ENCODE data around the gene MIS18BP1. TPM values are rescaled to one million over a fixed set of nuclear protein-coding genes. Genes with fewer than 3 reads are reported as not detected.
"Not testable (repeated sequence)": the region's sequence is repeated elsewhere in the genome, so short reads cannot be mapped to it uniquely, and the experiment has no call there.

The MIS18BP1 gene
- total RNA-seq, 1 donor from 2014 or later: 15.2 TPM

DNA sequence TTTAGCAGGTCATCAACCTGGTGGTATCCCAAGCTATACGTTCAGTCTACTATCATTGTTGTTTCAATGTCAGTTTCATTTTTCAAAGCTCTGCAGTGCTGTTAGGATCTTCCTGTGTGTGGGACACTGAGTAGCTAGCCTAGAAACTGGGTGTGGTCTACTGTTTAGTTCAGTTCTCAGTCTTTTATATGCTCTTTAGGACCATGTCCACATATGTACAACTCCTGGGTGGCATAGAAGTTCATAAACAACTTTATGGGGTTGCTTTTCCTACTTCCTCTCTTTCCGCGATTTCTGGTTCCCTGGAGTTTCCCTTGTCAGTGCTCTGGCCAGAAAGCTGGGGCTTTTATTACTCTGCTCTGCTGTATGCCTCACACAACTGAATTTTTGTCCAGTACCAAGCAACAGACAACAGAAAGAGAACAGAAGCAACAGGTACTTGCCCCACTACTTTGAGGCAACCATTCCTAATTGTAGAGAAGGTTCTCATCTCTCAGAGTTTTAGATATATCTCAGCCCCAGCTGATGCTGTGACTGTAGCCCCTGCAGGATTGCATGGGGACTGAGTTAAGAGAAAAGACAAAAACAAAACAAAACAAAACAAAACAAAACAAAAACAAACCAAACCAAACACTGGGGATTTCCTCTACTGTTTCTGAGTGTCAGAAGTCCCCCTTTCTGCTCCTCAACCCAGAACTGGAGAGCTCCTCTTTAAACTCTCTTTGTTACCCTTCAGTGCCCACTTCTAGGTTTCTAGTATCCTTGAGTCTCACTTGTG, 30.3 kb downstream of the MIS18BP1 start:
- H3K27ac Mint-ChIP-seq (ENCODE audit: unreplicated experiment): no peak overlapping the region
- no peaks in the 10 kb centered on the region for H3K36me3 Mint-ChIP-seq (ENCODE audit: unreplicated experiment)
- no peaks in the 10 kb centered on the region for H3K27me3 Mint-ChIP-seq (ENCODE audit: unreplicated experiment)
- TF ChIP-seq, protein P1, sequence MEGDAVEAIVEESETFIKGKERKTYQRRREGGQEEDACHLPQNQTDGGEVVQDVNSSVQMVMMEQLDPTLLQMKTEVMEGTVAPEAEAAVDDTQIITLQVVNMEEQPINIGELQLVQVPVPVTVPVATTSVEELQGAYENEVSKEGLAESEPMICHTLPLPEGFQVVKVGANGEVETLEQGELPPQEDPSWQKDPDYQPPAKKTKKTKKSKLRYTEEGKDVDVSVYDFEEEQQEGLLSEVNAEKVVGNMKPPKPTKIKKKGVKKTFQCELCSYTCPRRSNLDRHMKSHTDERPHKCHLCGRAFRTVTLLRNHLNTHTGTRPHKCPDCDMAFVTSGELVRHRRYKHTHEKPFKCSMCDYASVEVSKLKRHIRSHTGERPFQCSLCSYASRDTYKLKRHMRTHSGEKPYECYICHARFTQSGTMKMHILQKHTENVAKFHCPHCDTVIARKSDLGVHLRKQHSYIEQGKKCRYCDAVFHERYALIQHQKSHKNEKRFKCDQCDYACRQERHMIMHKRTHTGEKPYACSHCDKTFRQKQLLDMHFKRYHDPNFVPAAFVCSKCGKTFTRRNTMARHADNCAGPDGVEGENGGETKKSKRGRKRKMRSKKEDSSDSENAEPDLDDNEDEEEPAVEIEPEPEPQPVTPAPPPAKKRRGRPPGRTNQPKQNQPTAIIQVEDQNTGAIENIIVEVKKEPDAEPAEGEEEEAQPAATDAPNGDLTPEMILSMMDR (IDR thresholded peaks at IDR 0.05; ENCODE audit: partially characterized antibody, unreplicated experiment): no peak
- H3K4me1 Mint-ChIP-seq (ENCODE audit: low read depth, unreplicated experiment): no peaks in the 10 kb centered on the region
- H3K9me3 Mint-ChIP-seq (ENCODE audit: unreplicated experiment): no peaks in the 10 kb centered on the region
- H3K4me3 Mint-ChIP-seq (ENCODE audit: unreplicated experiment): no peak overlapping the region
- DNase-seq: no peak

DNA sequence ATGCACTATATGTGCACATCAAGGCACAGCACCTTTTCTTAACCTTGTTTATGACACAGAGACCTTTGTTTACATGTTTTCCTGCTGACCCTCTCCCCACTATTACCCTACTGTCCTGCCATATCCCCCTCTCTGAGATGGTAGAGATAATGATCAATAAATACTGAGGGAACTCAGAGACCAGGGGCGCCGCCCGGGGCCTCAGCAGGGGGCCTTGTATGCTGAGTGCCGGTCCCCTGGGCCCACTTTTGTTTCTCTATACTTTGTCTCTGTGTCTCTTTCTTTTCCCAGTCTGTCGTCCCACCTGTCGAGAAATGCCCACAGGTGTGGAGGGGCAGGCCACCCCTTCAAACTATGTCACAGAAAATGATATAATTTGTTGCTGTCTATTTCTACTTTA, 38.7 kb downstream of the MIS18BP1 start:
- H3K4me3 Mint-ChIP-seq (ENCODE audit: unreplicated experiment); H3K36me3 Mint-ChIP-seq (ENCODE audit: unreplicated experiment); H3K27ac Mint-ChIP-seq (ENCODE audit: unreplicated experiment); H3K27me3 Mint-ChIP-seq (ENCODE audit: unreplicated experiment); H3K9me3 Mint-ChIP-seq (ENCODE audit: unreplicated experiment); H3K4me1 Mint-ChIP-seq (ENCODE audit: low read depth, unreplicated experiment); DNase-seq: not testable (repeated sequence)

DNA sequence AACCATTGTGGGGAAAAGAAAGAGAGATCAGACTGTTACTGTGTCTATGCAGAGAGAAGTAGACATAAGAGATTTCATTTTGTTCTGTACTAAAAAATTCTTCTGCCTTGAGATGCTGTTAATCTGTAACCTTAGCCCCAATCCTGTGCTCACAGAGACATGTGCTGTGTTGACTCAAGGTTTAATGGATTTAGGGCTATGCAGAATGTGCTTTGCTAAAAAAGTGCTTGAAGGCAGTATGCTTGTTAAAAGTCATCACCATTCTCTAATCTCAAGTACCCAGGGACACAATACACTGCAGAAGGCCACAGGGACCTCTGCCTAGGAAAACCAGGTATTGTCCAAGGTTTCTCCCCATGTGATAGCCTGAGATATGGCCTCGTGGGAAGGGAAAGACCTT, 39.3 kb downstream of the MIS18BP1 start:
- H3K4me1 Mint-ChIP-seq (ENCODE audit: low read depth, unreplicated experiment); H3K9me3 Mint-ChIP-seq (ENCODE audit: unreplicated experiment); H3K36me3 Mint-ChIP-seq (ENCODE audit: unreplicated experiment); H3K27ac Mint-ChIP-seq (ENCODE audit: unreplicated experiment); DNase-seq; H3K27me3 Mint-ChIP-seq (ENCODE audit: unreplicated experiment); H3K4me3 Mint-ChIP-seq (ENCODE audit: unreplicated experiment): not testable (repeated sequence)

DNA sequence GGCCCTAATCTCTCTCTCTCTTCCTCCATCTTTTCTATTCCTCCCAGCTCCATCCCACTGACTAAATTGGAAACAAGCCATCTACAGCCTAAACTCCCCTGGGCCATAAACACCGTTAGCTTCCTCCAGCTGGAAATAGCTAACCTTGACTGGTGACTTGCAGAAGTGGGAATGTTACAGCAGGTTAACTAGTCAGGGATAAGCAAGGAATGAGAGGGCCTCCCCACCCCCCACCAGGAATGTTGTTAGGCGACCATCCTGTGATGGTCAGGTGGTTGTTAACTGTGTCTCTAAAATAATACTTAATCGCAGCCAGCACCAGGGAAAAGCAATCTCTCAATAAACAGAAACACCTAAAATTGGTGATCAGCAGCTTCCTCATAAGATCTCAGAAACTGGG, 40.8 kb downstream of the MIS18BP1 start:
- TF ChIP-seq, protein P1 (IDR thresholded peaks at IDR 0.05; ENCODE audit: partially characterized antibody, unreplicated experiment): no peak
- Mint-ChIP-seq H3K4me3 (ENCODE audit: unreplicated experiment) (peak overlapping the region; percentile 38), H3K27me3 (ENCODE audit: unreplicated experiment) (no peaks in the 10 kb centered on the region), H3K9me3 (ENCODE audit: unreplicated experiment) (peaks cover 3% of the 10 kb centered on the region), H3K4me1 (ENCODE audit: low read depth, unreplicated experiment) (peaks cover 6% of the 10 kb centered on the region), H3K27ac (ENCODE audit: unreplicated experiment) (peak overlapping the region; percentile 26), H3K36me3 (ENCODE audit: unreplicated experiment) (no peaks in the 10 kb centered on the region)
- DNase-seq: no peak

DNA sequence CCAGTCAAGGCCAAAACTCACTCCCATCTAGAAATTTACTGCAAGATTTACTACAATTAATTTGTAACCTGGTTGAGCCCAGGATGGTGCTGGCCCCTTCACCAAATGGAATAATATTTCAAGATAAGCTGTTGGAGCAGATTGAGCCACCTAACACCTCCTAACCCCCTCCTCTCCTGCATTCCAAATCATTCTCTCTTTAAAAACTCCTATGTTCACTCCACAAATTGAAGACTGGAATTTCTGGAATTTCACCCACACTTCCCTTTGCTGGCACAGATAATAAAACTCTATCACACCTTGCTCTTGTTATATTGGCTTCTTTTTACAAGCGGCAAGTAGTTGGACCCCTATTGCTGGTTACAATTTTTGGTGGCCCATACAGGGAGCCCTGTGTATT, 41.7 kb downstream of the MIS18BP1 start:
- Mint-ChIP-seq H3K27ac (ENCODE audit: unreplicated experiment) (no peak overlapping the region), H3K9me3 (ENCODE audit: unreplicated experiment) (peaks cover 3% of the 10 kb centered on the region), H3K36me3 (ENCODE audit: unreplicated experiment) (no peaks in the 10 kb centered on the region)

DNA sequence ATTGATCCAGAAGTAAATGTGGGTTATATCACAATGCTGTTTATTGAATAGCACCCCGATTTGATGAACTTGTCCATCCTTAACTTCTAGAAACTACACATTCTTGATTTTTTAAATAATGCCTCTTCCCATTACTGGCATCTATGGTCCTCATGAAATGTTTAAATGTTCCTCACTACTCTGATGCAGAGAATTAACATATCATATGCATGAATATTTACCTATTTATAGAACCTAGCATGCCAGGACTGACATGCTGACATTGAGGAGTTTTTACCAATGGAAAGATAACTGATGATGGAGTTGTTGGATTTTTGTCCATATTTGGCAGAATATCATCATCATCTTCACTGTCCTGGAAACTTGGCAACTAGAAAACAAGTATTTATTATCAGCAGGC, 42.8 kb downstream of the MIS18BP1 start:
- Mint-ChIP-seq H3K4me1 (ENCODE audit: low read depth, unreplicated experiment) (peaks cover 6% of the 10 kb centered on the region), H3K4me3 (ENCODE audit: unreplicated experiment) (no peak overlapping the region), H3K27ac (ENCODE audit: unreplicated experiment) (no peak overlapping the region), H3K36me3 (ENCODE audit: unreplicated experiment) (no peaks in the 10 kb centered on the region), H3K27me3 (ENCODE audit: unreplicated experiment) (no peaks in the 10 kb centered on the region), H3K9me3 (ENCODE audit: unreplicated experiment) (peaks cover 3% of the 10 kb centered on the region)
- no peak for DNase-seq
- TF ChIP-seq, protein P1 (IDR thresholded peaks at IDR 0.05; ENCODE audit: partially characterized antibody, unreplicated experiment): no peak

More for the DNA sequence above, 41.7 kb downstream of the MIS18BP1 start:
- Mint-ChIP-seq H3K4me1 (ENCODE audit: low read depth, unreplicated experiment) (peaks cover 6% of the 10 kb centered on the region), H3K4me3 (ENCODE audit: unreplicated experiment) (no peak overlapping the region), H3K27me3 (ENCODE audit: unreplicated experiment) (no peaks in the 10 kb centered on the region)
- TF ChIP-seq, protein P1 (IDR thresholded peaks at IDR 0.05; ENCODE audit: partially characterized antibody, unreplicated experiment): no peak
- no peak for DNase-seq

Measured in glutamatergic neuron (in vitro differentiated cells).